Measurements from ENCODE around the gene CCDC175.

Gene CCDC175

DNA sequence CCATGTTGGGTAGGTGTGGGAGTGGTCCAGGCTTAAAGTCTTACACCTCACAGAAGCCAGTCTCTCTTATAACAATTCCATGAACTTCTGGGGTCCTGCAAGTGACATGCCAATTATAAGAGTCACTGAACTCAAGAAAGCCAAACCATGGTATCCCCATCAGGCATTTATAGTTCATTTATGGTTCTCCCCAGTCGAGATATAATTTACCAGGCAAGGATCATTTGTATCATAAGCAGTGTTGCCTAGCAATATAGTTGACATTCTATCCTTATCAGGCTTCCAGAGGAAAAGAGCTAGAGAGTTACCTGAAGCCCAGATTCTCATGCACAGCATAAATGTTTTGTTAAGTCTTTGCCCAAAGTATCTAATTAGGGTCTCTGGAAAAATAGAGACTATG lies 84.2 kb downstream of the CCDC175 start:
- in situ Hi-C loops (cut with HindIII; ENCODE audit: low sequenced_read_pairs) = no loop called here
- DNase-seq (ENCODE audit: low read depth) = no peak
- H3K4me3 ChIP-seq (ENCODE audit: low read depth, low read length) = no peak overlapping the region
- TF ChIP-seq, protein P1, sequence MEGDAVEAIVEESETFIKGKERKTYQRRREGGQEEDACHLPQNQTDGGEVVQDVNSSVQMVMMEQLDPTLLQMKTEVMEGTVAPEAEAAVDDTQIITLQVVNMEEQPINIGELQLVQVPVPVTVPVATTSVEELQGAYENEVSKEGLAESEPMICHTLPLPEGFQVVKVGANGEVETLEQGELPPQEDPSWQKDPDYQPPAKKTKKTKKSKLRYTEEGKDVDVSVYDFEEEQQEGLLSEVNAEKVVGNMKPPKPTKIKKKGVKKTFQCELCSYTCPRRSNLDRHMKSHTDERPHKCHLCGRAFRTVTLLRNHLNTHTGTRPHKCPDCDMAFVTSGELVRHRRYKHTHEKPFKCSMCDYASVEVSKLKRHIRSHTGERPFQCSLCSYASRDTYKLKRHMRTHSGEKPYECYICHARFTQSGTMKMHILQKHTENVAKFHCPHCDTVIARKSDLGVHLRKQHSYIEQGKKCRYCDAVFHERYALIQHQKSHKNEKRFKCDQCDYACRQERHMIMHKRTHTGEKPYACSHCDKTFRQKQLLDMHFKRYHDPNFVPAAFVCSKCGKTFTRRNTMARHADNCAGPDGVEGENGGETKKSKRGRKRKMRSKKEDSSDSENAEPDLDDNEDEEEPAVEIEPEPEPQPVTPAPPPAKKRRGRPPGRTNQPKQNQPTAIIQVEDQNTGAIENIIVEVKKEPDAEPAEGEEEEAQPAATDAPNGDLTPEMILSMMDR (IDR thresholded peaks at IDR 0.05; ENCODE audit: low read depth, low read length, missing control alignments) = no peak

DNA sequence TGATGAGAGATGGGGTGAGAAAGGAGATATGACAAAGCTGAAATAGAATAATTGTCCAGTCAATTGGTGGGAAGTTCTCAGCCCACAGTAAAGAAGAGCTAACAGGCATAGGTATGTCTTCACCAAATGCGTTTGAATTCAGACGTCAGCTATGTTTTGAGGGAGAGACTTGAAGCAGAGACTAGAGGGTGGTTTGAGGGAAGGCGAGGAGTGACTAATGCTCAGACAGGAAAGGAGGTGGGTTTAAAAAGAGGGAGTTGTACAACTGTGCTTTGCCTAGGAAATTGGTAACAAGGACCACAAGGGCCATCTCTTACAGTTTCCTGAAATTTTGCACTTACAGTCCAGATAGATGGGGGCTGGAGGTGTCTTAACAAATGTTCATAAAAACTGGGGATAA lies 85.9 kb downstream of the CCDC175 start:
- TF ChIP-seq, protein P1 (IDR thresholded peaks at IDR 0.05; ENCODE audit: low read depth, low read length, missing control alignments) = no peak
- in situ Hi-C loops (cut with HindIII; ENCODE audit: low sequenced_read_pairs) = no loop called here
- no peak for DNase-seq (ENCODE audit: low read depth)
- H3K4me3 ChIP-seq (ENCODE audit: low read depth, low read length) = no peak overlapping the region

DNA sequence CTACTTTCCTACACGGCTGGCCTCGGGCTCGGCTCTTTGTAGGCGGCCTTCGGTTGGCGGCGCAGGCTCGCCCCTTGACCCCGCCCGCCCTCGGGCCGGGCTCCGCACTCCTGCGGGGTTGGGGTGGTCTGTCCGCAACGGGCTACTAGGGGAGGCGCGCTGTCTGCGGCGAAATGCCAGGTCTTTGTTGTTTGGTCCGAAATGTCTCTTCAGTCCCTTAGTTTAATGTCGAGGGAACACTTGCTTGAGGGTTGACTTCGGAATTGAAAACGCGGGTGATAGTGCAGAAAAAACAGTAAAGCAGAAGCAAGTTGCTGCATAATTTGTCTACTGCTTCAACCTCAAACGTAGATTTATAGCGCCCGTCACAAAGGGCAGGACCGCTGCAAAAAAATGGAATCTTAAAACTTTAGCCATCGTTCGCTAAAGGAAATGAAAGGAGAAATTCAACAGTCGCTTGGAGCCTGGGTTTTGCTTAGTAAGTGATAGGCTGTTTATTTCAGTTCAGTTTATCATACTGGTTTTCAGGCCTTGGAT lies 91.9 kb downstream of the CCDC175 start:
- in situ Hi-C loops (cut with HindIII; ENCODE audit: low sequenced_read_pairs) = no loop called here
- DNase-seq (ENCODE audit: low read depth) = no peak
- H3K4me3 ChIP-seq (ENCODE audit: low read depth, low read length) = peak overlapping the region; percentile 78
- TF ChIP-seq, protein P1 (IDR thresholded peaks at IDR 0.05; ENCODE audit: low read depth, low read length, missing control alignments) = no peak

DNA sequence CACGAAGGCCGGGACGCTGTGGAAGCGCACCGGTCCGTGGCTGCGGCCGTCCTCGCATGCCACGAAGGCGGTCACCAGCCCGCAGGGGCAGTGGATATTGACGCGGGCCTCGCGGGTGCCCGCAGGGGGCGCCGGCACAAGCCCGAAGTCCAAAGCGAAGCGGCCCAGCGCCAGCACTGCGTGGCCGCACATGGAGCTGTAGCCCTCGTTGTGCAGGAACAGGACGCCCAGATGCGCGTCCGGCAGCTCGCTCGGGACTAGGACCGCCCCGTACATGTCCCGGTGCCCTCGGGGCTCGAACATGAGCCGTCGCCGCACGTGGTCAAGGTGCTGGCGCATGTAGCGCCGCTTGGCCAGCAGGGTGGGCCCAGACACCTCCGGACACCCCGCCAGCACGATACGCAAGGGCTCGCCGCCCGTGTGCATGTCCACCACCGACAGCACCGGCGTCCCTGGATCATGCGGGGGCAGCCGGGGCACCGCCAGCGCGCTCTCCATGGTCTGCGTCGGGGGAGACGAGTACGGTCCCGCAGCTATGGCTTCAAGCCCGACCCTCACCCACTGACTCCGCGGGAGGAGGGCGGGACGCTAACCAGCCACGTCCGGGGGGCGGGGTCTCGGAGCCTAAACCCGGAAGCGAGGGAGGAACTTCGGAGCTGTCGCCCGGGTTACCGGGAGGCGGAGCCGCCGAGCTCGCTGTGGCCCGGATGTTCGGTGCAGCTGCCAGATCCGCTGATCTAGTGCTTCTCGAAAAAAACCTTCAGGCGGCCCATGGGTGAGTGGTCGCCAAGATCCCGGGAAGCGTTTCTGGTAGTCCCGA lies 92.6 kb downstream of the CCDC175 start, which contains the start of the genes JKAMP and L3HYPDH:
Gene JKAMP (plus strand): TSS at position 699 of the 820 bp plus-strand sequence. CDS start 73 bp downstream, at position 772.
Gene L3HYPDH (minus strand): TSS at position 590 of the 820 bp plus-strand sequence. CDS start 92 bp downstream, at position 498.
- DNase-seq (ENCODE audit: low read depth) = peak; percentile 89
- TF ChIP-seq, protein P1 (IDR thresholded peaks at IDR 0.05; ENCODE audit: low read depth, low read length, missing control alignments) = peak; percentile 64
- in situ Hi-C loops (cut with HindIII; ENCODE audit: low sequenced_read_pairs) = no loop called here
- H3K4me3 ChIP-seq (ENCODE audit: low read depth, low read length) = peak within 1 kb of the TSS; percentile 78

DNA sequence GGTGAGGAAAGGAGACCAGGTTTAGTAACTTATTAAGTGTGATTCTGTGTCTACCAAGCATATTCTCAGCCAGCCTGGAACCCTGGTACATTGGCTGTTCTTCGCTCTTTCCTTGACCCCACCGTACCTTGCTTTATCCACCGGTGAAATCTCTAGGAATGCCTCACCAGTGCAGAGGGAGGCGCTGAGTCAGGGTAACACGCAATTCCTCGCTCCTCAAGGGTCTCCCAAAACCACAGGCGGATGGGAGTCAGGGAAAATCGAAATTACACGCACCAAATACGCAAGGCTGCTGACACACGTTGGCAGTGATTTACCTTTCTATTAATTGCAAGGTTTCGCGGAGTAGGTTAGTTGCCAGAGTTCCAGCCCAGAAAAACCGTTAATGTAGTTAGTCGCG lies 93.2 kb downstream of the CCDC175 start:
- peak; percentile 52 for DNase-seq (ENCODE audit: low read depth)
- TF ChIP-seq, protein P1 (IDR thresholded peaks at IDR 0.05; ENCODE audit: low read depth, low read length, missing control alignments) = no peak
- in situ Hi-C loops (cut with HindIII; ENCODE audit: low sequenced_read_pairs) = no loop called here
- H3K4me3 ChIP-seq (ENCODE audit: low read depth, low read length) = peak overlapping the region; percentile 78

DNA sequence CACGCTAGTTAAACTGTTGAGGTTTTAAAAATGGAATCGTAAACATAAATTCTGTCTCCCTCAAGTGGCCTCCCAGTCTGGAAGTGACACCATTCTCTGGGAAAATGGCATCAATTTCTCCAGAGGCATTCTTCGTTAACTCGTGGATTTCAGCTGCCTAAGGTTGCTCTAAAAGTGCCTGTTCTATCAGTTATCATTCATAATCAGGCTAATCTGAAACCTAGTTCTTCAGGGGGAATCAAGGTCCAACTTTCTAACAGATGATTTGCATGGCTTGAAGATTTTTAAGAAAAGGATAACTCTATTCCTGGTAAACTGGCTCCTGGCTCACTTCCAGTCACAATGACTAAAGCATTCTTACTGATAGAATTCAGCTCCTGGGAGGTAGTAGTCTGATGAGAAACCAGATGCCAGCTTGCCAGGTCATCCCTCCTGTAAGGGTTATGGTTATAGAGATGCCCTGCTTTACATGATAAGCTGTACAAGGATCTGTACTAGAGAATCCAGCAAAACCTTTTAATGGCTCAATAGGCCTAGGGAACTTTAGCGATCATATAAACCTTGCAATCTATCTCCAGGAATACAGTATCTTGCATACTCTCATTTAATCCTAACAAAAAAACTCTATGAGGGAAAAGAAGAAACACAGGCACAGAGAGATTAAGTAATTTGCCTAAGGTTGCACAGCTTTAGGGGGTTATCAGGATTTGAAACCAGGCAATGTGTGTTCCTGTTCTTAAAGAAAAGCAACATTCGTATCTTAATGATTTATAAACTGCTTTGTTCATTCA lies 93.9 kb downstream of the CCDC175 start:
- H3K4me3 ChIP-seq (ENCODE audit: low read depth, low read length) = peak overlapping the region; percentile 78
- in situ Hi-C loops (cut with HindIII; ENCODE audit: low sequenced_read_pairs) = no loop called here
- TF ChIP-seq, protein P1 (IDR thresholded peaks at IDR 0.05; ENCODE audit: low read depth, low read length, missing control alignments) = no peak
- DNase-seq (ENCODE audit: low read depth) = peak; percentile 76

All from astrocyte of the cerebellum (primary cell).